ENCODE results near the gene TMEM183A. TPM values are rescaled to one million over a fixed set of nuclear protein-coding genes. Genes with fewer than 3 reads are reported as not detected.

TMEM183A gene
- total and polyA plus RNA-seq, 7 donors, result 17.1 to 33.9 (median 20.9) TPM

GRCh38 chr1:203072002-203072602 is 64.9 kb downstream of the TMEM183A start:
- no peak overlapping the region for H3K4me3 ChIP-seq
- H3K9me3 ChIP-seq, result no peaks in the 10 kb centered on the region
- H3K27ac ChIP-seq, result peak overlapping the region; percentile 39
- ATAC-seq (no peak), DNase-seq (no peak)
- intact Hi-C loops (cut with DNase I), result no loop called here
- no peak for TF ChIP-seq CTCF (IDR thresholded peaks at IDR 0.05)
- no peaks in the 10 kb centered on the region for H3K27me3 ChIP-seq (ENCODE audit: insufficient read depth in 3 of 3, low read length in 2 of 3)
- H3K36me3 ChIP-seq (ENCODE audit: insufficient read depth in 1 of 2, low read depth in 1 of 2), result peaks cover 0 to 56% of the 10 kb centered on the region in 2 donors
- WGBS, 3 donors, result 94 to 96% (median 94%) methylated on average over 7 of the region's 7 CpGs
- H3K4me1 ChIP-seq, result peaks cover 71% of the 10 kb centered on the region

- TF ChIP-seq CTCF (IDR thresholded peaks at IDR 0.05), result no peak
- peak overlapping the region; percentile 47 for H3K27ac ChIP-seq
- WGBS, 3 donors, result 76 to 77% (median 76%) methylated on average over 3 of the region's 3 CpGs
Observed at GRCh38 chr1:203072911-203073310, 65.7 kb downstream of the TMEM183A start.

GRCh38 chr1:203073469-203073868 is 66.3 kb downstream of the TMEM183A start:
- no peak for DNase-seq
- Histone ChIP-seq H3K9me3 (no peaks in the 10 kb centered on the region), H3K4me3 (no peak overlapping the region), H3K36me3 (ENCODE audit: insufficient read depth in 1 of 2, low read depth in 1 of 2) (peaks cover 0 to 45% of the 10 kb centered on the region in 2 donors), H3K27ac (peak overlapping the region; percentile 47), H3K27me3 (ENCODE audit: insufficient read depth in 3 of 3, low read length in 2 of 3) (no peaks in the 10 kb centered on the region), H3K4me1 (peaks cover 59% of the 10 kb centered on the region)
- WGBS, 3 donors, result 90 to 93% (median 91%) methylated on average over 2 of the region's 2 CpGs
- intact Hi-C loops (cut with DNase I), result no loop called here
- TF ChIP-seq CTCF (IDR thresholded peaks at IDR 0.05), result no peak
- ATAC-seq, result no peak

More at GRCh38 chr1:203072911-203073310, 65.7 kb downstream of the TMEM183A start:
- peak in 2 of 4 donors; percentile 12 to 40 for ATAC-seq
- Histone ChIP-seq H3K27me3 (ENCODE audit: insufficient read depth in 3 of 3, low read length in 2 of 3) (no peaks in the 10 kb centered on the region), H3K36me3 (ENCODE audit: insufficient read depth in 1 of 2, low read depth in 1 of 2) (peaks cover 0 to 49% of the 10 kb centered on the region in 2 donors), H3K9me3 (no peaks in the 10 kb centered on the region), H3K4me3 (no peak overlapping the region), H3K4me1 (peaks cover 64% of the 10 kb centered on the region)
- intact Hi-C loops (cut with DNase I), result no loop called here
- DNase-seq, result peak in 1 of 2 donors; percentile 35

Other genes with a start within 250 kb of the TMEM183A start
- 10 to 100 TPM; 10.7 to 13.9 (median 12.3) TPM for gene KDM5B, start 199.0 kb upstream of the TMEM183A start, total RNA-seq
- 1 to 10 TPM; 2.4 to 3.3 (median 3.2) TPM for gene KDM5B, start 199.0 kb upstream of the TMEM183A start, polyA plus RNA-seq
- gene PCAT6, start 196.4 kb upstream of the TMEM183A start, total RNA-seq, result 1 to 10 TPM in 1 of 4 donors, under 1 TPM in 3; 0.44 to 4.1 (median 0.66) TPM
- under 1 TPM; 0.14 to 0.57 (median 0.28) TPM for gene PCAT6, start 196.4 kb upstream of the TMEM183A start, polyA plus RNA-seq
- 1 to 10 TPM; 3.6 to 7.0 (median 5.8) TPM for gene RABIF, start 118.2 kb upstream of the TMEM183A start, total RNA-seq
- 10 to 100 TPM in 1 of 3 donors, 1 to 10 TPM in 2; 7.0 to 12.1 (median 8.5) TPM for gene RABIF, start 118.2 kb upstream of the TMEM183A start, polyA plus RNA-seq
- 10 to 100 TPM; 14.3 to 19.8 (median 16.1) TPM for gene KLHL12, start 80.1 kb upstream of the TMEM183A start, total RNA-seq
- gene KLHL12, start 80.1 kb upstream of the TMEM183A start, polyA plus RNA-seq, result 10 to 100 TPM in 2 of 3 donors, 1 to 10 TPM in 1; 7.4 to 27.4 (median 16.5) TPM
- 10 to 100 TPM; 64.4 to 91.0 (median 72.1) TPM for gene ADIPOR1, start 49.1 kb upstream of the TMEM183A start, total RNA-seq
- 100 to 1,000 TPM in 1 of 3 donors, 10 to 100 TPM in 2; 75.3 to 127 (median 95.8) TPM for gene ADIPOR1, start 49.1 kb upstream of the TMEM183A start, polyA plus RNA-seq
- 100 to 1,000 TPM; 395 to 772 (median 630) TPM for gene CYB5R1, start 40.1 kb upstream of the TMEM183A start, total RNA-seq
- 100 to 1,000 TPM; 255 to 500 (median 354) TPM for gene CYB5R1, start 40.1 kb upstream of the TMEM183A start, polyA plus RNA-seq
- gene PPFIA4, start 19.1 kb downstream of the TMEM183A start, total RNA-seq, result 10 to 100 TPM; 29.1 to 99.8 (median 51.5) TPM
- 10 to 100 TPM in 2 of 3 donors, 1 to 10 TPM in 1; 8.3 to 28.3 (median 14.1) TPM for gene PPFIA4, start 19.1 kb downstream of the TMEM183A start, polyA plus RNA-seq
- gene MYOG, start 78.6 kb downstream of the TMEM183A start, total RNA-seq, result 100 to 1,000 TPM in 3 of 4 donors, 10 to 100 TPM in 1; 42.9 to 451 (median 253) TPM
- 100 to 1,000 TPM in 1 of 3 donors, 10 to 100 TPM in 1, 1 to 10 TPM in 1; 9.7 to 160 (median 59.7) TPM for gene MYOG, start 78.6 kb downstream of the TMEM183A start, polyA plus RNA-seq
- gene ADORA1, start 120.4 kb downstream of the TMEM183A start, total RNA-seq, result 10 to 100 TPM in 1 of 4 donors, 1 to 10 TPM in 3; 1.2 to 10.4 (median 6.1) TPM
- gene ADORA1, start 120.4 kb downstream of the TMEM183A start, polyA plus RNA-seq, result 1 to 10 TPM; 1.1 to 1.8 (median 1.3) TPM
- gene MYBPH, start 168.5 kb downstream of the TMEM183A start, total RNA-seq, result 100 to 1,000 TPM in 3 of 4 donors, 10 to 100 TPM in 1; 18.0 to 882 (median 334) TPM
- gene MYBPH, start 168.5 kb downstream of the TMEM183A start, polyA plus RNA-seq, result 10 to 100 TPM; 20.6 to 39.1 (median 33.4) TPM
- 100 to 1,000 TPM in 1 of 4 donors, 10 to 100 TPM in 1, 1 to 10 TPM in 2; 1.7 to 156 (median 37.0) TPM for gene CHI3L1, start 179.3 kb downstream of the TMEM183A start, total RNA-seq
- gene CHI3L1, start 179.3 kb downstream of the TMEM183A start, polyA plus RNA-seq, result 10 to 100 TPM in 1 of 3 donors, 1 to 10 TPM in 2; 8.4 to 11.1 (median 9.9) TPM
- under 1 TPM in 2 of 4 donors, not detected in 2; 0.08 to 0.27 TPM for gene CHIT1, start 222.3 kb downstream of the TMEM183A start, total RNA-seq
- under 1 TPM in 2 of 3 donors, not detected in 1; 0.04 to 0.10 TPM for gene CHIT1, start 222.3 kb downstream of the TMEM183A start, polyA plus RNA-seq

Data from psoas muscle (tissue), 8 donors.